K562 (cell line): ENCODE measurements around the gene CALB2. TPM values are rescaled to one million over a fixed set of nuclear protein-coding genes. Genes with fewer than 3 reads are reported as not detected.

ENCODE experiments used
- ATAC-seq: fragments of 200-7000 bp; cut with Tn5 transposase; 3 replicates; pipeline ENCODE4 v1.9.1; 2020; ENCODE audit warnings: moderate library complexity
- BruUV-seq: library from RNA; stranded (reverse); fragments of 400-500 nt; replicated peaks from 2 replicates; lab custom pipeline; 2021; lab: Mats Ljungman, UMichigan
- CTCF ChIA-PET: fragments of 300-600 bp; formaldehyde crosslinking; extraction: SDS; loops from one replicate; lab custom pipeline; 2021; ENCODE audit warnings: low intra/inter-chr PET ratio; lab: Yijun Ruan, JAX
- POLR2A ChIA-PET: fragments of 300-600, 350-650 bp; sonication (Branson Sonifier 250); formaldehyde crosslinking; extraction: SDS; loops from one replicate; lab custom pipeline; 2021; ENCODE audit warnings: antibody characterized with exemption, inconsistent platforms; lab: Yijun Ruan, JAX
- DNase-seq, 4 experiments: peaks; one replicate each; pipeline versions ENCODE4 v3.0.0 to v3.0.0-alpha.2; 2011 to 2018; ENCODE audit warnings: low spot score in 3 of 4, mixed read lengths in 3 of 4; ENCODE audit errors: extremely low read depth in 1 of 4
- FAIRE-seq: peaks from 2 replicates; lab custom pipeline; 2011; peaks lifted over from hg19 to GRCh38; lab: Jason Lieb, UNC
- H2AFZ ChIP-seq: 2 replicates; pipeline ENCODE4 v1.6.0; 2011; ENCODE audit warnings: low read depth, low read length, control low read depth, inconsistent platforms
- H3K27ac ChIP-seq: fragments of 200-600 bp; 3 replicates; pipeline ENCODE4 v1.8.0; 2011; ENCODE audit warnings: low read depth, mild to moderate bottlenecking, control low read depth, inconsistent platforms, low read length, moderate library complexity, mixed read lengths; ENCODE audit errors: extremely low read depth
- H3K27me3 ChIP-seq, 2 experiments: fragments of 300-600 bp in 1 of 2; 2 replicates in 1 of 2; 3 replicates in 1 of 2; pipeline versions ENCODE4 v1.6.0 to v1.8.0; 2011; ENCODE audit warnings: inconsistent platforms in 2 of 2, low read length in 2 of 2, mild to moderate bottlenecking in 1 of 2, mixed read lengths in 1 of 2, moderate library complexity in 1 of 2; ENCODE audit not compliant: control insufficient read depth in 2 of 2, insufficient read depth in 2 of 2
- H3K36me3 ChIP-seq: fragments of 300-600 bp; 3 replicates; pipeline ENCODE4 v1.8.0; 2011; ENCODE audit warnings: mild to moderate bottlenecking, low read length, inconsistent platforms; ENCODE audit not compliant: control insufficient read depth, insufficient read depth
- H3K4me1 ChIP-seq, 2 experiments: fragments of 200-600 bp in 1 of 2; replicated peaks in 1 of 2; 2 replicates in 1 of 2; 3 replicates in 1 of 2; pipeline versions ENCODE4 v1.5.1 to v1.8.0; 2011; ENCODE audit warnings: inconsistent platforms in 2 of 2, low read length in 2 of 2, mild to moderate bottlenecking in 1 of 2, mixed read lengths in 1 of 2, moderate library complexity in 1 of 2; ENCODE audit not compliant: control insufficient read depth in 2 of 2, insufficient read depth in 2 of 2
- H3K4me2 ChIP-seq: 2 replicates; pipeline ENCODE4 v1.6.1; 2011; ENCODE audit warnings: low read length, control low read depth, inconsistent platforms, mixed read lengths; ENCODE audit not compliant: insufficient read depth
- H3K4me3 ChIP-seq: fragments of 200-600 bp; sonication (generic), shearing (Covaris generic); 2 replicates; pipeline ENCODE4 v1.5.1; 2016; ENCODE audit warnings: control low read depth, inconsistent platforms
- H3K79me2 ChIP-seq: fragments of 200-600 bp; 3 replicates; pipeline ENCODE4 v1.8.0; 2011; ENCODE audit warnings: low read length, inconsistent platforms; ENCODE audit not compliant: control insufficient read depth, insufficient read depth
- H3K9ac ChIP-seq, 2 experiments: 2 replicates each; pipeline versions ENCODE4 v1.6.0 to v1.6.1; 2011; ENCODE audit warnings: low read depth in 2 of 2, low read length in 2 of 2, control low read depth in 1 of 2, inconsistent platforms in 1 of 2, mild to moderate bottlenecking in 1 of 2, mixed read lengths in 1 of 2; ENCODE audit not compliant: insufficient read depth in 1 of 2
- H3K9me1 ChIP-seq: one replicate; pipeline ENCODE4 v1.6.0; 2011; ENCODE audit warnings: inconsistent platforms, mild to moderate bottlenecking, low read length, moderate library complexity; ENCODE audit not compliant: control insufficient read depth, insufficient read depth
- H3K9me3 ChIP-seq: replicated peaks from 2 replicates; pipeline ENCODE4 v1.5.1; 2011; ENCODE audit warnings: low read depth, low read length, inconsistent platforms; ENCODE audit not compliant: control insufficient read depth, insufficient read depth
- H4K20me1 ChIP-seq: replicated peaks from 2 replicates; pipeline ENCODE4 v1.6.1; 2011; ENCODE audit warnings: low read length, inconsistent platforms, mixed read lengths; ENCODE audit not compliant: control insufficient read depth, insufficient read depth
- E2F6 ChIP-seq, 2 experiments: IDR thresholded peaks; 2 replicates each; pipeline ENCODE4 v1.6.1; 2011; ENCODE audit warnings: borderline replicate concordance in 1 of 2, control low read depth in 1 of 2, low read depth in 1 of 2, low read length in 1 of 2, mild to moderate bottlenecking in 1 of 2, mixed read lengths in 1 of 2, moderate library complexity in 1 of 2; ENCODE audit not compliant: insufficient read depth in 1 of 2, insufficient read length in 1 of 2, poor library complexity in 1 of 2, severe bottlenecking in 1 of 2; ENCODE audit errors: extremely low read depth in 1 of 2
- EHMT2 ChIP-seq: fragments of 450-650 bp; IDR thresholded peaks from 2 replicates; pipeline ENCODE4 v1.6.1; 2018; ENCODE audit warnings: antibody characterized with exemption
- EZH2 ChIP-seq: IDR thresholded peaks from 2 replicates; pipeline ENCODE4 v1.6.1; 2012; ENCODE audit warnings: low read depth, mild to moderate bottlenecking, inconsistent platforms, low read length, borderline replicate concordance
- JUND ChIP-seq, 2 experiments: IDR thresholded peaks; 2 replicates in 1 of 2; 3 replicates in 1 of 2; pipeline ENCODE4 v1.6.1; 2011; ENCODE audit warnings: borderline replicate concordance in 2 of 2, low read depth in 2 of 2, low read length in 2 of 2, improper control_type of control experiment in 1 of 2, missing biosample characterization in 1 of 2, missing genetic modification characterization in 1 of 2, missing genetic modification reagents in 1 of 2
- MAFG ChIP-seq: fragments of 450-650 bp; conservative IDR thresholded peaks from 2 replicates; pipeline ENCODE4 v1.6.1; 2016; ENCODE audit warnings: missing genetic modification characterization, missing compliant biosample characterization
- POLR3G ChIP-seq: IDR thresholded peaks from 2 replicates; pipeline ENCODE4 v1.6.1; 2011; ENCODE audit not compliant: insufficient read length, insufficient replicate concordance; ENCODE audit errors: extremely low read depth
- PURB ChIP-seq: sonication (generic); formaldehyde crosslinking; IDR thresholded peaks from 2 replicates; pipeline ENCODE4 v1.9.0; 2021; ENCODE audit warnings: low read depth, mild to moderate bottlenecking, missing genetic modification reagents
- RBM17 ChIP-seq: fragments of 200-400 bp; formaldehyde crosslinking; IDR thresholded peaks from 2 replicates; pipeline ENCODE4 v1.6.1; 2017; ENCODE audit warnings: low read depth, mild to moderate bottlenecking, low read length, borderline replicate concordance
- SFPQ ChIP-seq: fragments of 200-400 bp; formaldehyde crosslinking; IDR thresholded peaks from 2 replicates; pipeline ENCODE4 v1.6.1; 2017; ENCODE audit warnings: mild to moderate bottlenecking, low read depth, low read length, moderate library complexity
- SIN3A ChIP-seq, 2 experiments: fragments of 150-350 bp in 1 of 2; IDR thresholded peaks; 2 replicates each; pipeline ENCODE4 v1.6.1; 2011 to 2016; ENCODE audit warnings: borderline replicate concordance in 2 of 2, low read depth in 2 of 2, low read length in 2 of 2, mild to moderate bottlenecking in 2 of 2, moderate library complexity in 2 of 2; ENCODE audit not compliant: control insufficient read depth in 1 of 2
- WHSC1 ChIP-seq: IDR thresholded peaks from one replicate; pipeline ENCODE4 v1.6.1; 2012; ENCODE audit warnings: low read length, control low read depth, inconsistent platforms
- ZNF3 ChIP-seq: fragments of 250-450 bp; sonication (Bioruptor Pico); IDR thresholded peaks from 2 replicates; pipeline ENCODE4 v1.5.0; 2021; ENCODE audit warnings: mild to moderate bottlenecking, moderate library complexity
- WGBS: fragments of 100-300 bp; shearing (Covaris generic); methylation state at CpG from one replicate; pipeline ENCODE4 v1.1.6; 2016; ENCODE audit warnings: low coverage, mixed read lengths; ENCODE audit not compliant: insufficient coverage; ENCODE audit errors: missing lambda C conversion rate; 5-methylcytosine and 5-hydroxymethylcytosine counted together
- in situ Hi-C: fragments of 300-500 bp; cut with MboI; formaldehyde crosslinking; loops from 4 replicates; pipeline ENCODE4 v1.15.0; 2018; ENCODE audit warnings: inconsistent platforms, mixed read lengths
- intact Hi-C: fragments of 100-400 bp; cut with micrococcal nuclease; formaldehyde crosslinking; loops from 2 replicates; pipeline ENCODE4 v1.14.2; 2022
- polyA plus RNA-seq, 8 experiments: library from polyadenylated mRNA; depleted of rRNA in 4 of 8; stranded (reverse) in 5 of 8; unstranded in 3 of 8; fragments of >200 nt; fragmentation: Nextera tagmentation in 2 of 8; fragmentation: Illumina TruSeq in 1 of 8; extraction: Ambion mirVana in 2 of 8; extraction: Trizol in 1 of 8; gene quantifications; 2 replicates each; pipeline versions ENCODE4 v1.2.1 to v1.2.3, GENCODE V29; 2011 to 2014; ENCODE audit warnings: inconsistent platforms in 1 of 8, missing spikeins in 1 of 8
- total RNA-seq, 7 experiments: library from RNA; depleted of rRNA in 6 of 7; stranded (reverse); fragments of >200 nt in 6 of 7; fragmentation: Illumina TruSeq in 2 of 7; extraction: Trizol in 2 of 7; gene quantifications; 2 replicates each; pipeline versions ENCODE4 v1.2.1 to v1.2.3, GENCODE V29; 2011 to 2021; ENCODE audit warnings: low replicate concordance in 1 of 7
- TF ChIP-seq, protein P1 (sequence below): fragments of 450-650 bp; formaldehyde crosslinking; IDR thresholded peaks from 2 replicates; pipeline ENCODE4 v1.4.0; 2020; ENCODE audit warnings: mild to moderate bottlenecking

Gene CALB2
- total and polyA plus RNA-seq, 9 of the 15 experiments (the other 6 are each of a cell fraction or from before 2014, with no cell fraction given) = not detected

- TF ChIP-seq ZNF3 = no peak
- no peak for TF ChIP-seq SIN3A (IDR thresholded peaks at IDR 0.05; ENCODE audit: borderline replicate concordance in 2 of 2, control insufficient read depth in 1 of 2, low read depth in 2 of 2, low read length in 2 of 2)
- no peak for TF ChIP-seq EZH2
- TF ChIP-seq RBM17 = no peak
- TF ChIP-seq, protein P1, sequence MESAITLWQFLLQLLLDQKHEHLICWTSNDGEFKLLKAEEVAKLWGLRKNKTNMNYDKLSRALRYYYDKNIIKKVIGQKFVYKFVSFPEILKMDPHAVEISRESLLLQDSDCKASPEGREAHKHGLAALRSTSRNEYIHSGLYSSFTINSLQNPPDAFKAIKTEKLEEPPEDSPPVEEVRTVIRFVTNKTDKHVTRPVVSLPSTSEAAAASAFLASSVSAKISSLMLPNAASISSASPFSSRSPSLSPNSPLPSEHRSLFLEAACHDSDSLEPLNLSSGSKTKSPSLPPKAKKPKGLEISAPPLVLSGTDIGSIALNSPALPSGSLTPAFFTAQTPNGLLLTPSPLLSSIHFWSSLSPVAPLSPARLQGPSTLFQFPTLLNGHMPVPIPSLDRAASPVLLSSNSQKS (CRISPR knock-in tag) = no peak
- TF ChIP-seq WHSC1 = no peak
Measured at GRCh38 chr16:71408536-71408935, 50.0 kb downstream of the CALB2 start (continued).

DNA sequence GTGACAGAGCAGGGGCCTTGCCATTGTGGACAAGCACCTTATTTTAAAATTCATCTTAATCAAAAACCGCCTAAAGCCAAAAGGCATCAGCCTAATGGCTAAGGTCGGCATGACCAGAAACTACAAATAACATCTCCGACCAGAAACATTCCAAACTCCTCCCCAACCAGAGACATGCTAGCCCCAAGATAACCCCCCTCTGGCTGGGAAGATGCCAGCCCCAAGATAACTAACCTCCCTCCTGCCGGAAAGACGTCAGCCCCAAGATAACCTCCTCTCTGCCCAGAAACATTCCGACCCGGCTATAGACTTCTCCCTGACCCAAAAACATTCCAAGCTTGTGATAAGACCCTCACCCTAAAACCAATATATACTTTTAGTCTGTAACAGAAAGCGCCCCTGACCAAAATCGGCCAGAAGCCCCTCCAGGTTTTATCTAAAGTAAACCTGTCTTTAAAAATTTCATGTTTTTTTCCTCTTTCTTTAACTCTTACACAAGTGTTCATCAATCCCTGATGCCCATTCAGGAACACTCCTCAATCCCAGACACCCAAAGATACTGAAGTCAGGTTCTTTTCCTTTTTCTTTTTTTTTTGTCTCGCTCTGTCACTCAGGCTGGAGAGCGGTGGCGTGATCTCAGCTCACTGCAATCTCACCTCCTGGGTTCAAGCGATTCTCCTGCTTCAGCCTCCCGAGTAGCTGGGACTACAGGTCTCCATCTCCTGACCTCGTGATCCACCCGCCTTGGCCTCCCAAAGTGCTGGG lies 50.7 kb downstream of the CALB2 start:
- FAIRE-seq (no peak), DNase-seq (peak in 1 of 4 experiments; percentile 48), ATAC-seq (no peak)
- in situ Hi-C loops (no loop called here), intact Hi-C loops (no loop called here)
- H3K79me2 ChIP-seq = no peaks in the 10 kb centered on the region
- no peaks in the 10 kb centered on the region for H3K9me3 ChIP-seq
- 0 out of 2 replicates have a peak, but pooled peaks cover 12% of the 10 kb centered on the region for H4K20me1 ChIP-seq
- no peak overlapping the region for H3K27ac ChIP-seq
- no peak overlapping the region for H3K4me3 ChIP-seq
- no peak overlapping the region for H2AFZ ChIP-seq
- ChIA-PET CTCF (no interaction called here), POLR2A (interaction anchor here (0.5 kb wide), 1 partner anchor 24 kb away, joined by 3 read pairs; no protein-coding TSS in a partner anchor)
- H3K4me2 ChIP-seq = no peak overlapping the region
- WGBS = 2% methylated on average over 16 of the region's 16 CpGs
- no TSS peak for BruUV-seq
- H3K9ac ChIP-seq = no peak overlapping the region
- H3K4me1 ChIP-seq = peaks cover 0 to 10% of the 10 kb centered on the region in 2 experiments; a peak in 3 of 5 replicates
- no peaks in the 10 kb centered on the region for H3K36me3 ChIP-seq
- H3K9me1 ChIP-seq = no peaks in the 10 kb centered on the region
- H3K27me3 ChIP-seq = peaks cover 10 to 42% of the 10 kb centered on the region in 2 experiments
- no peak for TF ChIP-seq EHMT2
- no peak for TF ChIP-seq SFPQ
- TF ChIP-seq E2F6 (IDR thresholded peaks at IDR 0.05; ENCODE audit: borderline replicate concordance in 1 of 2, extremely low read depth in 1 of 2, insufficient read depth in 1 of 2, insufficient read length in 1 of 2, low read depth in 1 of 2, low read length in 1 of 2, poor library complexity in 1 of 2, severe bottlenecking in 1 of 2) = no peak
- TF ChIP-seq JUND (IDR thresholded peaks at IDR 0.05; ENCODE audit: borderline replicate concordance, low read depth, low read length) = peak; percentile 19; the same call in 1 of the 2 replicates
- TF ChIP-seq JUND (tag; IDR thresholded peaks at IDR 0.05; ENCODE audit: borderline replicate concordance, low read depth, low read length) = 0 out of 3 replicates have a peak, but pooled peaks have one; percentile 21
- TF ChIP-seq POLR3G = no peak
- TF ChIP-seq PURB (CRISPR knock-in tag) = no peak
- no peak for TF ChIP-seq MAFG (tag)
